HepG2 (cell line): Measurements from ENCODE around the gene SLC12A9. TPM values are rescaled to one million over a fixed set of nuclear protein-coding genes. Genes with fewer than 3 reads are reported as not detected.

Source experiments
- ARNT2 ChIP-seq: sonication (generic); formaldehyde crosslinking; IDR thresholded peaks from 2 replicates; pipeline ENCODE4 v1.8.0; 2022; ENCODE audit warnings: mild to moderate bottlenecking, low read depth, missing genetic modification reagents, moderate library complexity
- E2F1 ChIP-seq: sonication (generic); formaldehyde crosslinking; IDR thresholded peaks from 2 replicates; pipeline ENCODE4 v1.5.0; 2020; ENCODE audit warnings: missing genetic modification reagents
- ETS1 ChIP-seq: sonication (generic); formaldehyde crosslinking; IDR thresholded peaks from 2 replicates; pipeline ENCODE4 v1.4.0; 2020; ENCODE audit warnings: missing genetic modification reagents
- HDAC6 ChIP-seq: fragments of 200-600 bp; sonication (generic); IDR thresholded peaks from 2 replicates; pipeline ENCODE4 v1.7.0; 2017; ENCODE audit warnings: mild to moderate bottlenecking, antibody characterized with exemption, low read length, low read depth
- ISX ChIP-seq: sonication (generic); formaldehyde crosslinking; conservative IDR thresholded peaks from 2 replicates; pipeline ENCODE4 v1.5.0; 2020; ENCODE audit warnings: missing genetic modification reagents
- MED1 ChIP-seq: sonication (generic); formaldehyde crosslinking; IDR thresholded peaks from 2 replicates; pipeline ENCODE4 v1.4.0; 2020; ENCODE audit warnings: missing genetic modification reagents
- MXD3 ChIP-seq: IDR thresholded peaks from 2 replicates; pipeline ENCODE4 v1.6.1; 2016; ENCODE audit warnings: mild to moderate bottlenecking, missing biosample characterization, missing genetic modification reagents
- NFE2L2 ChIP-seq: fragments of 150-350 bp; IDR thresholded peaks from 2 replicates; pipeline ENCODE4 v1.6.1; 2014; ENCODE audit warnings: low read length
- PAWR ChIP-seq: sonication (generic); formaldehyde crosslinking; IDR thresholded peaks from 2 replicates; pipeline ENCODE4 v1.4.0; 2020; ENCODE audit warnings: missing genetic modification reagents, mild to moderate bottlenecking, borderline replicate concordance
- XRCC5 ChIP-seq: fragments of 200-400 bp; formaldehyde crosslinking; optimal IDR thresholded peaks from 2 replicates; pipeline ENCODE3; 2017; ENCODE audit warnings: mild to moderate bottlenecking, low read length
- ZNF335 ChIP-seq: sonication (generic); formaldehyde crosslinking; IDR thresholded peaks from 2 replicates; pipeline ENCODE4 v1.4.0; 2020; ENCODE audit warnings: missing genetic modification reagents
- ZNF343 ChIP-seq: sonication (generic); formaldehyde crosslinking; IDR thresholded peaks from 2 replicates; pipeline ENCODE4 v1.4.0; 2020; ENCODE audit warnings: mild to moderate bottlenecking, missing genetic modification reagents
- ZNF501 ChIP-seq: sonication (generic); formaldehyde crosslinking; IDR thresholded peaks from 2 replicates; pipeline ENCODE4 v1.5.1; 2020; ENCODE audit warnings: mild to moderate bottlenecking, moderate library complexity, missing genetic modification reagents
- ZNF713 ChIP-seq: sonication (generic); formaldehyde crosslinking; IDR thresholded peaks from 2 replicates; pipeline ENCODE4 v1.4.0; 2020; ENCODE audit warnings: mild to moderate bottlenecking, missing genetic modification reagents
- ZNF746 ChIP-seq: sonication (generic); formaldehyde crosslinking; IDR thresholded peaks from 2 replicates; pipeline ENCODE4 v1.8.0; 2022; ENCODE audit warnings: mild to moderate bottlenecking, missing genetic modification reagents
- ZNF777 ChIP-seq: sonication (generic); formaldehyde crosslinking; IDR thresholded peaks from 2 replicates; pipeline ENCODE4 v1.4.0; 2020; ENCODE audit warnings: missing genetic modification reagents
- polyA plus RNA-seq, 8 experiments: library from polyadenylated mRNA; depleted of rRNA in 3 of 8; stranded (reverse) in 7 of 8; unstranded in 1 of 8; fragments of >200 nt; fragmentation: Illumina TruSeq in 4 of 8; extraction: Trizol in 4 of 8; gene quantifications; 2 replicates each; pipeline versions ENCODE4 v1.2.1 to v1.2.3, GENCODE V29; 2011 to 2016; ENCODE audit warnings: low read depth in 4 of 8, missing spikeins in 1 of 8, mixed read lengths in 1 of 8; ENCODE audit not compliant: insufficient read depth in 1 of 8
- total RNA-seq, 5 experiments: library from RNA; depleted of rRNA; stranded (reverse); fragments of >200 nt; fragmentation: Illumina TruSeq; extraction: Trizol; gene quantifications; 2 replicates each; pipeline ENCODE4 v1.2.3, GENCODE V29; 2016; ENCODE audit warnings: low read depth in 1 of 5
- TF ChIP-seq, protein P1 (sequence below): sonication (generic); formaldehyde crosslinking; IDR thresholded peaks from 2 replicates; pipeline ENCODE4 v1.5.0; 2020; ENCODE audit warnings: missing genetic modification reagents
- TF ChIP-seq, protein P2 (sequence below): IDR thresholded peaks from 2 replicates; pipeline ENCODE4 v1.6.1; 2016; ENCODE audit warnings: mild to moderate bottlenecking
- TF ChIP-seq, protein P3 (sequence below): sonication (generic); formaldehyde crosslinking; IDR thresholded peaks from 2 replicates; pipeline ENCODE4 v1.8.1; 2023; ENCODE audit warnings: mild to moderate bottlenecking, missing genetic modification reagents
- TF ChIP-seq, protein P4 (sequence below): sonication (generic); formaldehyde crosslinking; IDR thresholded peaks from 2 replicates; pipeline ENCODE4 v1.8.0; 2023; ENCODE audit warnings: mild to moderate bottlenecking, missing genetic modification reagents

Gene SLC12A9
- total and polyA plus RNA-seq, 2 of the 13 experiments (the other 11 are each of a cell fraction or from before 2014, with no cell fraction given) = 8.7 to 16.6 TPM

GRCh38 chr7:100827330-100828226 is 24.9 kb upstream of the SLC12A9 start, which contains the start of gene EPHB4 (continued):
- TF ChIP-seq, protein P1, sequence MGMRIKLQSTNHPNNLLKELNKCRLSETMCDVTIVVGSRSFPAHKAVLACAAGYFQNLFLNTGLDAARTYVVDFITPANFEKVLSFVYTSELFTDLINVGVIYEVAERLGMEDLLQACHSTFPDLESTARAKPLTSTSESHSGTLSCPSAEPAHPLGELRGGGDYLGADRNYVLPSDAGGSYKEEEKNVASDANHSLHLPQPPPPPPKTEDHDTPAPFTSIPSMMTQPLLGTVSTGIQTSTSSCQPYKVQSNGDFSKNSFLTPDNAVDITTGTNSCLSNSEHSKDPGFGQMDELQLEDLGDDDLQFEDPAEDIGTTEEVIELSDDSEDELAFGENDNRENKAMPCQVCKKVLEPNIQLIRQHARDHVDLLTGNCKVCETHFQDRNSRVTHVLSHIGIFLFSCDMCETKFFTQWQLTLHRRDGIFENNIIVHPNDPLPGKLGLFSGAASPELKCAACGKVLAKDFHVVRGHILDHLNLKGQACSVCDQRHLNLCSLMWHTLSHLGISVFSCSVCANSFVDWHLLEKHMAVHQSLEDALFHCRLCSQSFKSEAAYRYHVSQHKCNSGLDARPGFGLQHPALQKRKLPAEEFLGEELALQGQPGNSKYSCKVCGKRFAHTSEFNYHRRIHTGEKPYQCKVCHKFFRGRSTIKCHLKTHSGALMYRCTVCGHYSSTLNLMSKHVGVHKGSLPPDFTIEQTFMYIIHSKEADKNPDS = no peak
- TF ChIP-seq ZNF777 (CRISPR knock-in tag) = peak; percentile 89
- TF ChIP-seq HDAC6 = no peak
- peak; percentile 54; the same call in 1 of the 2 replicates for TF ChIP-seq ZNF335
- TF ChIP-seq, protein P2, sequence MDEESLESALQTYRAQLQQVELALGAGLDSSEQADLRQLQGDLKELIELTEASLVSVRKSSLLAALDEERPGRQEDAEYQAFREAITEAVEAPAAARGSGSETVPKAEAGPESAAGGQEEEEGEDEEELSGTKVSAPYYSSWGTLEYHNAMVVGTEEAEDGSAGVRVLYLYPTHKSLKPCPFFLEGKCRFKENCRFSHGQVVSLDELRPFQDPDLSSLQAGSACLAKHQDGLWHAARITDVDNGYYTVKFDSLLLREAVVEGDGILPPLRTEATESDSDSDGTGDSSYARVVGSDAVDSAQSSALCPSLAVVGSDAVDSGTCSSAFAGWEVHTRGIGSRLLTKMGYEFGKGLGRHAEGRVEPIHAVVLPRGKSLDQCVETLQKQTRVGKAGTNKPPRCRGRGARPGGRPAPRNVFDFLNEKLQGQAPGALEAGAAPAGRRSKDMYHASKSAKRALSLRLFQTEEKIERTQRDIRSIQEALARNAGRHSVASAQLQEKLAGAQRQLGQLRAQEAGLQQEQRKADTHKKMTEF (CRISPR knock-in tag) = peak; percentile 78
- TF ChIP-seq ETS1 (CRISPR knock-in tag) = no peak
- TF ChIP-seq, protein P3, sequence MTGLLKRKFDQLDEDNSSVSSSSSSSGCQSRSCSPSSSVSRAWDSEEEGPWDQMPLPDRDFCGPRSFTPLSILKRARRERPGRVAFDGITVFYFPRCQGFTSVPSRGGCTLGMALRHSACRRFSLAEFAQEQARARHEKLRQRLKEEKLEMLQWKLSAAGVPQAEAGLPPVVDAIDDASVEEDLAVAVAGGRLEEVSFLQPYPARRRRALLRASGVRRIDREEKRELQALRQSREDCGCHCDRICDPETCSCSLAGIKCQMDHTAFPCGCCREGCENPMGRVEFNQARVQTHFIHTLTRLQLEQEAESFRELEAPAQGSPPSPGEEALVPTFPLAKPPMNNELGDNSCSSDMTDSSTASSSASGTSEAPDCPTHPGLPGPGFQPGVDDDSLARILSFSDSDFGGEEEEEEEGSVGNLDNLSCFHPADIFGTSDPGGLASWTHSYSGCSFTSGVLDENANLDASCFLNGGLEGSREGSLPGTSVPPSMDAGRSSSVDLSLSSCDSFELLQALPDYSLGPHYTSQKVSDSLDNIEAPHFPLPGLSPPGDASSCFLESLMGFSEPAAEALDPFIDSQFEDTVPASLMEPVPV (CRISPR knock-in tag) = peak; percentile 54; the same call in 1 of the 2 replicates
- TF ChIP-seq ARNT2 = peak; percentile 23; the same call in 1 of the 2 replicates
- peak; percentile 59; the same call in 1 of the 2 replicates for TF ChIP-seq ZNF501 (CRISPR knock-in tag)
- peak; percentile 63; the same call in 1 of the 2 replicates for TF ChIP-seq E2F1 (CRISPR knock-in tag)
- TF ChIP-seq ZNF746 = peak; percentile 50; the same call in 1 of the 2 replicates
- peak; percentile 41 for TF ChIP-seq XRCC5
- no peak for TF ChIP-seq ZNF713 (CRISPR knock-in tag)
- peak; percentile 80 for TF ChIP-seq MED1 (CRISPR knock-in tag)
- no peak for TF ChIP-seq NFE2L2
- TF ChIP-seq, protein P4, sequence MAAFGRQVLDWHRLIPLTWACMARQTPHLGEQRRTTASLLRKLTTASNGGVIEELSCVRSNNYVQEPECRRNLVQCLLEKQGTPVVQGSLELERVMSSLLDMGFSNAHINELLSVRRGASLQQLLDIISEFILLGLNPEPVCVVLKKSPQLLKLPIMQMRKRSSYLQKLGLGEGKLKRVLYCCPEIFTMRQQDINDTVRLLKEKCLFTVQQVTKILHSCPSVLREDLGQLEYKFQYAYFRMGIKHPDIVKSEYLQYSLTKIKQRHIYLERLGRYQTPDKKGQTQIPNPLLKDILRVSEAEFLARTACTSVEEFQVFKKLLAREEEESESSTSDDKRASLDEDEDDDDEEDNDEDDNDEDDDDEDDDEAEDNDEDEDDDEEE (CRISPR knock-in tag) = 0 out of 2 replicates have a peak, but pooled peaks have one; percentile 38
- no peak for TF ChIP-seq ZNF343
- no peak for TF ChIP-seq PAWR
- TF ChIP-seq MXD3 (CRISPR knock-in tag) = peak; percentile 42; the same call in 1 of the 2 replicates
- no peak for TF ChIP-seq ISX (CRISPR knock-in tag)
